Stimulated activated CD8-positive, alpha-beta memory T cell treated with anti-CD3 and anti-CD28 coated beads, Interleukin-15, amount 100 ng/mL, for 24 hours (primary cell): ENCODE results near the gene F11R.
"Not testable (repeated sequence)": the region's sequence is repeated elsewhere in the genome, so short reads cannot be mapped to it uniquely, and the experiment has no call there.

Source experiments
- DNase-seq: peaks from one replicate; pipeline ENCODE4 v3.0.0-alpha.2; 2020; ENCODE audit warnings: low read depth

F11R gene

DNA sequence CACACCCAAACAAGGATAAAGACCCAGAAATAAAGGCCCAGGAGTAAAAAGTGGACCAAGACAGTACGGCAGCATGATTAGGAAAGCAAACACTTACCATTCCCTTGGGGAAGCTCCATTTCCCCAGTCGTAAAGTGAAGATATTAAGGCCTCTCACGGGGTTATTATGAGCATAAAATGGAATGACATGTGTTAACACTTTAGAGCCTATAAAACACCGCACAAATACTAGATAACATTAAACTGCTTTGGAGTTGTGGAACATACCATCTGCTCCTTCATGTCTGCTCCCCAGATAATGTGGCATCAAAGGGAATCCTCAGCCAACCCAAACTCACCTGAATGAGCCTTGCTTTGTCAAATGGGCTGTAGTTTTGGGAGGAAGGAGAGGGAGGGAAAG is 57.4 kb downstream of the F11R start:
- DNase-seq, result no peak

DNA sequence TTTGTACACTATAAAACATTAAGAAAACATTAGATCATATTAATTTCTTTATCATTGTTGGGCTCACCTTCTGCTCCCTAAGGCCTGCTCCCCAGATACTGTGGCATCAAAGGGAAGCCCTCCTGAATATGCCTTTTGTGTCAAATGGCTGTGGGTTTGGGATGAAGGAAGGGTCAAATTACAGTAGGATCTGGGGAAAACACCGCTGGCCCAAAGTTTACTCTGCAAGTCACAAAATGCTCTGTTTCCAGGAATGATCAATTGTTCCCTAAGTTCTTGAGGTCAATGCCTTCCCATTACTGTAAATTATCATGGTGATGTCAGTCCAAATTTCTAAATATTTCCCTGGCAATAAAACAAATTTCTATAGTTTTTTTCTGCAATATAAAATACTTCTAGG is 59.5 kb downstream of the F11R start:
- no peak for DNase-seq

DNA sequence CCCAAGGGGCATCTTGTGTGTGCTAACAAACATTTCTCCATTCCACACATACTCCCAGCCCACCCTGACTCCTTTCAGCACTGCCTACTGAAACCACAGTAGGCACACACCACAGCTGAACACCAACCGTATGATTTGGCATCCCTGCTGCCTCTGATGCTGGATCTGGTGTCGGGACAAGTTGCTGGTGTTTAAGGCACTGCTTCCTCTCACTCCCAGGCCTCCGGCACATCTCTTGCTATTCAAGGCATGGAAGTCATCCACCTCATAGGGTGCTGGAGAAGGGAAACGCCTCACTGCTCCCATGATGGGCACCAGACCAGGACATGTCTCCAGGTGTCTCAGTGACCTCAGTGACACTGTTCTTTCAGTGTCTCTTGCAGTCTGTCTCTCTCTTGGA is 64.0 kb downstream of the F11R start:
- no peak for DNase-seq

DNA sequence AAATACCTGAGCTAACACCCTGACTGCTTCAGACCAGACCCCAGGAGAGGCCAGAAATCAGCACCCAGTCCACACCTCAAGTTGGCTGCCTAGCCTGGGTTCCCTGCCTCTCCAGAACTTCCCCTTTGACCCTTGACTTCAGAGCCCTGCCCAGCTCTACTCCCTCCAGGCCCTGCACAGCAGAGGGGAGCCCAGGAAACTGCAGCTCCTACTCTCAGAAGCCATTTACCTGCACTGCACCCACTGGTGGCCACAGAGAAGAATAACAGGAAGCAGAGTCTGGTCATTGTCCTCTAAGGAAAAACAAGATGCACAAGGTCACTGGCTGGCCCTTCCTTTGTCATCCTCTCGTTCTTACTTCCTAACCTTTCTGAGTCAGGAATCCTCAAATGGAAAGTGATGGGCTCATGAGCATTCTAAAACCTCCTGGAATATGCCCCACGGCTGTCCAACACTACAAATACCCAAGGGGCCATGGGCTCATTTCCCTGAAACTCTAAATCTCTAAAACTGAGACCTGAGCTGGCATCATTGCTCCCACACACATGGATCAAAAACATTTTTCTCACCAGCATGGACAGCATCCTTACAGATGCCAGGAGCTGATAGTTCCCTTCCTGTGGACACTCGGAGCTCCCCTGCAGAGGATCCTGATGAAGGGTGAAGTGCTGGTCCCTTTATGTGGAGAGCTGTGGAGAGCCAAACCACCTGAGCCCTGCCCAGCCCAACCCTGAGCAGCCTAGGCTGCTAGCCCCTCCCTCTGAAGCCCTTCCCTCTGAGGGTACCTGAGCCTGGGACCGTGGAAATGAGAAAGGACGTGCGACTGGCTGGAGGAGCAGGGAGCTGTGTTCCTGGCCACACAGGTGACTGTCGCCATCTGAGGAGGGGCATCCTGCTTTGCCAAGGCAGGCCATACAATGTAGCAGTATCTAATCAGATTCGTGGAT is 66.5 kb downstream of the F11R start, which contains the start of gene ITLN2:
Gene ITLN2 (minus strand): TSS at position 652 of the 947 bp plus-strand sequence. CDS start 68 bp downstream, at position 584.
- no peak for DNase-seq

DNA sequence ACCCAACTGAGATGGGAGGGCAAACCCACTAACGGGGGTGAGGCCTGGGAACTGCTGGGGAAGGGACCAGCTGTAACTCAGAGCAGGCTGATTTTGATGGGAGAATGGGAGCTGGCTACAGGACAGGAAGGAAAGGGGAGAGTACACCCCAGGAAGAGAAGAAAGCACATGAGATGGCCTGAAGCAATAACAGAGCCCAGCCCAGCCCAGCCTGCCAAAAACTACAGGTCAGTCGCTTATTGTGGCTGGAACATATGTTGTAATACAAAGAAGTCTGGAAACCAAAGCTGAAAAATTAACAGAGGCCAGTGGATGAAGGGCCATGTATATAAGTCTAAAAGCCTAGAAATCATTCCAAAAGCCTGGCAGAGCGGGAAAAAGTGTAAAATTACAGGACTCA is 67.9 kb downstream of the F11R start:
- no peak for DNase-seq

DNA sequence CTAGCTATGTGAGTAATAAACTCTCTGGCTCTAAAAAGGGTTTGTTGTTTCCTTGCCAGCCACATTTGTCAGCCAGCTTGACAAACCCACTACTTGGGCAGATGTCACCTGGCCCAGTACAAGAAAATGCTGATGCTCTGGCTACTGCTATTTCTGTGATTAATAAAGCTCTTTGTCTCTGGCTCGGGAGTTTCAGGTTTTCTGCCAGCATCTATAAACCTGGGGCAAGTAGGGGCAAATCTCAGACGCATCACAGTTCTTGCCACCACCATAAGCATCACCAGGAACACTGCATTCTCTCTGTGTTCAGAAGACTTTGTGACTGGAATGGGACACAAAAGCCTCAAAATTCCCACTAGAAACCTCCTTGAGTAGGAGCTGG is 68.8 kb downstream of the F11R start:
- DNase-seq, result no peak

DNA sequence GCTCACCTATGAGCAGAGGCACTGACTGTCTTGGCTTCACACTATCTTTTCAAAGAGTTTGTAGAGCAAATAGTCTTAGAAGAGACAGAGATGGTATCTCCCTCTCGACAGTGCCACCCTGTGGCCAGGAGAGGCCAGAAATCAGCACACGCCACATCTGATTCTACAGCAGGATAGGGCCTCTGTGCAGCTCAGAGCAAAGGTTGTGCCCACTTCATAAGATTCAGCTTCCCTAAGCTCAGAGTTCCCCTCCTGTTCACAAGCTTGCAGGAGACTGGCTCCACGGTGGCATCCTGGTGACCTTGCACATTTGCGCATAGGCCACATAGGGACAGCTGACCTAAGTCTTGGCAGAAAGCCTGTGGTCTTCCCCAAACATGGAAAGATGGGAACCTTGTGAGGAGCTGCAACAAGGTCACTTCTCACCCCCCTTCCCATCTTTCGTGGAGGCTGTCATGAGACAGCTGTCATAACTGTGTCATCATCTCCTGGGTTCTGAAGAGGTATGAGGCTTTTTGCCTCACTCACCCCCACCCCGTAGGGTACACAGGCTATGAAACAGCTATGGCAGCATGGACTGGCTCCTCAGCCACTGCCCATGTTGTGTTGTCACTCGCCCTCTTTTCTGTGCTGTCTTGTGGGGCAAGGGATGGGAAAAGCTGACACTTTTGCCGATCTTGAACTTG is 69.4 kb downstream of the F11R start:
- DNase-seq, result peak; percentile 19

DNA sequence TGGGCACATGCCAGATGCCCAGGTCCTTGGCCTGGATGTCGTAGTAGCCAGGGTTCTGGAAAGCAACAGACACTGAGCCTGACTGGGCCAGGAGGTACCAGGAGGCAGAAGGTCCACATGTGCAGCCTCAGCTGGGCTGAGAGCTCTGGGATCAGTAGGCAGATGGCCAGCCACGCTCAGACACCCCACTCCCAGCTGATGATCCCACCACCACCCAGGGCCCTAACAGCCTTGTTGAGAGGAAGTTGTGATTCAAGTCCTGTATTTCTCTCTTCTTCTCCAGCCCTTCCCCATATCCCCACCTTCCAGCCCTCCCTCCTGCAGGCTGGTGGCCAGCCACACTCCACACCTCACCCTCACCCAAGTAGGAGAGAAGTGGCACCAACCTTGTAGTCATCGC is 70.3 kb downstream of the F11R start:
- DNase-seq, result no peak

DNA sequence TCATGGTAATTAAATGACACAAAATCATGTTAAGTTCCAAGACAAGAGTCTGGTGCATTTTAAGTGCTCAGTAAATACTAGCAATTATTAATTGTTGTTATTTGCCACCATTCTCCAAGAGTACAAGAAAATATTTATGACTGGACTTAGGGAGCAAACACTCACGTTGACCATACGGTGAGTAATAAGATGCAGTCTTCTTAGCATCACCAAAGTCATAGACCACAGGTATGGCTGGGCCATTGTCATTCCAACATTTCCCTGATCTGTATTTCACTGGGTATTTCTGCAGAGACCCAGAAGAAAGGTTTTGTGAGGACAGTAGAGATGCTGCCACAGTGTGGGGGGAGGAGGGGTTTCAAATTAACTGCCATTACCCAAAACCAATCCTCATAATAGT is 71.1 kb downstream of the F11R start:
- no peak for DNase-seq

DNA sequence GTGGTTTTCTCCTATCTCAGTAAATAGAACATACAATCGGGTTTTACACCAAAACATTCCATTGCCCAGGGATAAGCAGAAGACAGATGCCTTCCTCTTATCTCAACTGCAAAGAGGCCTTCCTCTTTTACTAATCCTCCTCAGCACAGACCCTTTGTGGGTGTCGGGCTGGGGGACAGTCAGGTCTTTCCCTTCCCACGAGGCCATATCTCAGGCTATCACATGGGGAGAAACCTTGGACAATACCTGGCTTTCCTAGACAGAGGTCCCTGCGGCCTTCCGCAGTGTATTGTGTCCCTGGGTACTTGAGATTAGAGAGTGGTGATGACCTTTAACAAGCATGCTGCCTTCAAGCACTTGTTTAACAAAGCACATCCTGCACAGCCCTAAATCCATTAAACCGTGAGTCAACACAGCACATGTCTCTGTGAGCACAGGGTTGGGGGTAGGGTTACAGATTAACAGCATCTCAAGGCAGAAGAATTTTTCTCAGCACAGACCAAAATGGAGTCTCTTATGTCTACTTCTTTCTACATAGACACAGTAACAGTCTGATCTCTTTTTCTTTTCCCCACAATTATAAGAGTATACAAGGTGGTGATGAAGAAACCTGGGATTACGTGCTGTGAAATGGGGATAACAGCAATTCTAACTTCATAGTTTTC is 71.6 kb downstream of the F11R start:
- not testable (repeated sequence) for DNase-seq

DNA sequence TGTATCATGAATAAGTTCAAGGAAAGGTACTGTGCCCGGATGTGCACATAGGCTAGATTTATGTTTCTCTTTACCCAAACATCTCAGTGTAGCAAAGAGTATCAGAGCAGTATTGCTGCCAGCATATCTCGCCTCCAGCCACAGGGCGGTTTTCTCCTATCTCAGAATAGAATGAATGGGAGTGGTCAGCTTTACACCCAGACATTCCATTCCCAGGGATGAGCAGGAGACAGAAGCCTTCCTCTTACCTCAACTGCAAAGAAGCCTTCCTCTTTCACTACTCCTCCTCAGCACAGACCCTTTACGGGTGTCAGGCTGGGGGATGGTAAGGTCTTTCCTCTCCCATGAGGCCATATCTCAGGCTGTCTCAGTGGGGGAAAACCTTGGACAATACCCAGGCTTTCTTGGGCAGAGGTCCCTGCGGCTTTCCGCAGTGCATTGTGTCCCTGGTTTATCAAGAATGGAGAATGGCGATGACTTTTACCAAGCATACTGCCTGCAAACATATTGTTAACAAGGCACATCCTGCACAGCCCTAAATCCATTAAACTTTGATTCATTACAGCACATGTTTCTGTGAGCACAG is 73.7 kb downstream of the F11R start:
- DNase-seq, result not testable (repeated sequence)

DNA sequence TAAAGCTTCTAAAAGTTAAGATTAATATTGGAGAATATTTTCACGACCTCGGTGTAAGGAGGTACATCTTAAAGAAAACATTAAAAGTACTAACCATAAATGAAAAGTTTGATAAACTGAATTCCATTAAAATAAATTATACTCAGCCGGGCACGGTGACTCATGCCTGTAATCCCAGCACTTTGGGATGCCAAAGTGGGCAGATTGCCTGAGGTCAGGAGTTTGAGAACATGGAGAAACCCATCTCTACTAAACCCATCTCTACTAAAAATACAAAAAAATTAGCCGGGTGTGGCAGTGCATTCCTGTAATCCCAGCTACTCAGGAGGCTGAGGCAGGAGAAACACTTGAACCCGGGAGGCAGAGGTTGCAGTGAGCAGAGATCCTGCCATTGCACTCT is 75.1 kb downstream of the F11R start:
- not testable (repeated sequence) for DNase-seq
